HepG2 (cell line): ENCODE data around the gene MIB2. TPM values are rescaled to one million over a fixed set of nuclear protein-coding genes. Genes with fewer than 3 reads are reported as not detected.
A peak's percentile ranks its signal among the peaks of the same experiment; 100 is the strongest.

Source experiments
- ATAC-seq: fragments of 200-7000 bp; cut with Tn5 transposase; 3 replicates; pipeline ENCODE4 v1.9.1; 2020; ENCODE audit warnings: mild to moderate bottlenecking, moderate library complexity
- BruUV-seq: library from RNA; stranded (reverse); fragments of 400-500 nt; replicated peaks from 2 replicates; lab custom pipeline; 2021; lab: Mats Ljungman, UMichigan
- CTCF ChIA-PET: fragments of 300-600 bp; formaldehyde crosslinking; extraction: SDS; loops from one replicate; lab custom pipeline; 2021; ENCODE audit warnings: low total read pairs, inconsistent platforms, low intra/inter-chr PET ratio; lab: Yijun Ruan, JAX
- POLR2A ChIA-PET: fragments of 350-600 bp; sonication (Branson Sonifier 250); formaldehyde crosslinking; loops from one replicate; lab custom pipeline; 2020; ENCODE audit warnings: antibody characterized with exemption, inconsistent platforms; lab: Yijun Ruan, JAX
- DNase-seq: peaks from one replicate; pipeline ENCODE4 v3.0.0-alpha.2; 2015; ENCODE audit warnings: low spot score
- FAIRE-seq: peaks from 3 replicates; lab custom pipeline; 2011; peaks lifted over from hg19 to GRCh38; lab: Jason Lieb, UNC
- H2AFZ ChIP-seq: one replicate; pipeline ENCODE4 v1.6.1; 2011; ENCODE audit warnings: low read length, inconsistent platforms
- H3K27ac ChIP-seq: fragments of 300-600 bp; 3 replicates; pipeline ENCODE4 v1.8.0; 2011; ENCODE audit warnings: mixed run types, mild to moderate bottlenecking, mixed read lengths, low read length, inconsistent platforms; ENCODE audit not compliant: insufficient read depth; ENCODE audit errors: extremely low read length
- H3K27me3 ChIP-seq, 2 experiments: fragments of 200-600 bp in 1 of 2; 2 replicates in 1 of 2; 3 replicates in 1 of 2; pipeline versions ENCODE4 v1.6.0 to v1.8.0; 2011; ENCODE audit warnings: low read length in 2 of 2, mild to moderate bottlenecking in 2 of 2, moderate library complexity in 2 of 2, inconsistent platforms in 1 of 2; ENCODE audit not compliant: insufficient read depth in 2 of 2, control insufficient read depth in 1 of 2
- H3K36me3 ChIP-seq, 2 experiments: fragments of 200-600 bp in 1 of 2; replicated peaks in 1 of 2; 2 replicates in 1 of 2; 3 replicates in 1 of 2; pipeline versions ENCODE4 v1.5.1 to v1.8.0; 2011; ENCODE audit warnings: low read length in 2 of 2, inconsistent platforms in 1 of 2; ENCODE audit not compliant: insufficient read depth in 2 of 2, control insufficient read depth in 1 of 2
- H3K4me1 ChIP-seq: 2 replicates; pipeline ENCODE4 v1.5.1; 2012; ENCODE audit warnings: low read length, inconsistent platforms; ENCODE audit not compliant: insufficient read depth
- H3K4me2 ChIP-seq: 2 replicates; pipeline ENCODE4 v1.6.0; 2011; ENCODE audit warnings: low read depth, low read length, inconsistent platforms
- H3K4me3 ChIP-seq, 3 experiments: fragments of 200-600 bp in 1 of 3; sonication (generic), shearing (Covaris generic) in 1 of 3; replicated peaks in 1 of 3; 2 replicates each; pipeline ENCODE4 v1.5.1; 2011 to 2016; ENCODE audit warnings: low read length in 3 of 3, inconsistent platforms in 2 of 3, low read depth in 2 of 3, mild to moderate bottlenecking in 2 of 3, control low read depth in 1 of 3, mixed read lengths in 1 of 3; ENCODE audit not compliant: insufficient read depth in 1 of 3
- H3K79me2 ChIP-seq: one replicate; pipeline ENCODE4 v1.6.1; 2011; ENCODE audit warnings: low read length, inconsistent platforms; ENCODE audit not compliant: insufficient read depth
- H3K9ac ChIP-seq: 2 replicates; pipeline ENCODE4 v1.6.0; 2011; ENCODE audit warnings: mild to moderate bottlenecking, low read depth, low read length, inconsistent platforms; ENCODE audit not compliant: insufficient read depth
- H3K9me3 ChIP-seq: 2 replicates; pipeline ENCODE4 v1.5.1; 2012; ENCODE audit warnings: mild to moderate bottlenecking, low read length
- H4K20me1 ChIP-seq: 2 replicates; pipeline ENCODE4 v1.6.0; 2011; ENCODE audit warnings: inconsistent platforms, mild to moderate bottlenecking, low read length, moderate library complexity; ENCODE audit not compliant: insufficient read depth
- MAFG ChIP-seq: sonication (generic); formaldehyde crosslinking; IDR thresholded peaks from 2 replicates; pipeline ENCODE4 v1.5.1; 2020; ENCODE audit warnings: mild to moderate bottlenecking, missing genetic modification reagents
- RBM39 ChIP-seq: fragments of 200-400 bp; formaldehyde crosslinking; IDR thresholded peaks from one replicate; pipeline ENCODE4 v1.6.1; 2018; ENCODE audit warnings: antibody characterized with exemption, mild to moderate bottlenecking, low read depth, low read length; ENCODE audit not compliant: poor library complexity, severe bottlenecking
- ZFP36 ChIP-seq: fragments of 150-350 bp; IDR thresholded peaks from 2 replicates; pipeline ENCODE4 v1.6.1; 2018; ENCODE audit warnings: borderline replicate concordance, low read length, low read depth; ENCODE audit not compliant: partially characterized antibody
- ZNF329 ChIP-seq: sonication (generic); formaldehyde crosslinking; IDR thresholded peaks from 2 replicates; pipeline ENCODE4 v1.9.0; 2021; ENCODE audit warnings: low read depth, mild to moderate bottlenecking, missing genetic modification reagents
- ZNF564 ChIP-seq: sonication (generic); formaldehyde crosslinking; IDR thresholded peaks from 2 replicates; pipeline ENCODE4 v1.8.1; 2023; ENCODE audit warnings: mild to moderate bottlenecking, missing genetic modification reagents
- ZNF572 ChIP-seq: sonication (generic); formaldehyde crosslinking; IDR thresholded peaks from 2 replicates; pipeline ENCODE4 v1.5.1; 2020; ENCODE audit warnings: mild to moderate bottlenecking, missing genetic modification reagents
- ZSCAN25 ChIP-seq: sonication (generic); formaldehyde crosslinking; IDR thresholded peaks from 2 replicates; pipeline ENCODE4 v1.8.0; 2022; ENCODE audit warnings: mild to moderate bottlenecking, missing genetic modification reagents
- WGBS: methylation state at CpG from one replicate; pipeline ENCODE4 v1.1.6; 2017; ENCODE audit warnings: low lambda C conversion rate; 5-methylcytosine and 5-hydroxymethylcytosine counted together
- in situ Hi-C: cut with HindIII; loops from 2 replicates; pipeline ENCODE4 v1.10.0; 2017; ENCODE audit warnings: low pct_unique_long_range_greater_than_20kb; ENCODE audit not compliant: extremely low pct_ligation_motif_present
- intact Hi-C: fragments of 100-400 bp; cut with micrococcal nuclease; formaldehyde crosslinking; loops from one replicate; pipeline ENCODE4 v1.10.0; 2022; ENCODE audit not compliant: unreplicated experiment
- polyA plus RNA-seq, 8 experiments: library from polyadenylated mRNA; depleted of rRNA in 3 of 8; stranded (reverse) in 7 of 8; unstranded in 1 of 8; fragments of >200 nt; fragmentation: Illumina TruSeq in 4 of 8; extraction: Trizol in 4 of 8; gene quantifications; 2 replicates each; pipeline versions ENCODE4 v1.2.1 to v1.2.3, GENCODE V29; 2011 to 2016; ENCODE audit warnings: low read depth in 4 of 8, missing spikeins in 1 of 8, mixed read lengths in 1 of 8; ENCODE audit not compliant: insufficient read depth in 1 of 8
- total RNA-seq, 5 experiments: library from RNA; depleted of rRNA; stranded (reverse); fragments of >200 nt; fragmentation: Illumina TruSeq; extraction: Trizol; gene quantifications; 2 replicates each; pipeline ENCODE4 v1.2.3, GENCODE V29; 2016; ENCODE audit warnings: low read depth in 1 of 5

Gene MIB2
- total and polyA plus RNA-seq, 2 of the 13 experiments (the other 11 are each of a cell fraction or from before 2014, with no cell fraction given), result 19.9 to 30.4 TPM

DNA sequence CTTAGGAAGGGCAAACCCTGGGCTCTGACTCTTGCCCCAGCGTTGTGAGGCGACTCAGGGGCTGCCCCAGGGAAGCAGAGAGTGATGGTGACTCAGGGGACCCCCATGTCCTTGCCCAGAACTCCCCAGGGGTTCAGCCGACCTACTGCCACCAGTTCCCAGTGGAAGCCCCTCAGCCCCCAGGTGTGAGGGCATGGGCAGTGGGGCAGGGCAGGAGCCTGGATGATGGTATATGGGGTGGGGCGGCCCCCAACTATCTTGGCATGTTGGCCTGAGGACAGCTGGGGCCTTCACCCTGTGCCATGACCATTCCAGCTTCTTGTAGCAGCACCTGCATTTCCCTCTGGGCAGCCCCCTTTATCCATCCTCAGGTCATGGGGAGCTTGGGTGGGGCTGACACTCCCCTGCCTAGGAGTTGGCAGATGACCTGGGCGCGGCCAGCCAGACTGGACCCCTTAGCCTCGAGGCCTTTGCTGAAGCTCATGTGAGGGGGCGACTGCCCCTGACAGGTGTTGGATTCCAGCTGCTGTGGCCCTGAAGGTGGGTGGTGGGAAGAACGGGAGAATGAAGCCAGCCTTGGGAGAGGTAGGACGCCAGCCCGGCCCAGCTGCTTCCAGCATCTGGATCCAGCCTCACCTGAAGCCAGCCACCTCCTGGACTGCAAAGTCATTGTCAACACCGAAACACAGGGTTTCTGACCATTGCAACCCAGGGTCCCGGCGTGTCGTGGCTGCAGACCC is 13.6 kb upstream of the MIB2 start (continued):
- TF ChIP-seq RBM39 (peak; percentile 12), ZFP36 (no peak), ZNF329 (CRISPR knock-in tag) (peak; percentile 99), MAFG (CRISPR knock-in tag) (no peak), ZNF572 (CRISPR knock-in tag) (0 out of 2 replicates have a peak, but pooled peaks have one; percentile 2)

DNA sequence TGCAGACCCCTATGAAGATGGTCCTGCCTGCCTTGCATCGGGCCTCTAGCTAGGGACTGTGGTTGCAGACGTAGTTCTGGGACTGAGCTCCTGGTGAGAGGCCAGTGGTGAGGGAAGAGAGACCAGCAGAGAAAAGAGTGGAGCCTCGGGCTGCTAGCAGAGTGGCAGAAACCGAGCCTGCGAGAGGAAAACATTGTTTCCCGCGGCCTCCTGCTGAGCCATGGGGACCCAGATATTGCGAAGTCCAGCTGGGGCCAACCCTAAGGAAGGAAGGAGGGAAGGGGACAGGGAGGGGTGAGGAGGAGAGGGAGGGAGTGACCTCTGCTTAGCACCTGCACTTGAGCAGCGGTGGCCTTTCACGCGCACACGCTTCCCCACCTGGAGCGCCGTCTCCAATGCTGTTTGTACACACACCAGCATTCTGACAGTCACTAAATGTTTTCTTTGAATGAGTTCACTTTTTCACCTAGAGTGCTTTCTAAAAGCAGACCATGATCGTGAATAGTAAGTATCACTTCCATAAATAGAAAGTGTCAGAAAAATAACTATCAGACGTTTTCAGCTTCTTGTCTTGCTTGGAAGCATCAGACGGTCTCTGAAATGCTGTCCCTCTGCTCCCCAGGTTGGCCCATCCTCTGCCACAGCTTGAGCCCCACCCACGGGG is 12.9 kb upstream of the MIB2 start:
- ATAC-seq, result peak; percentile 3; the same call in 2 of the 3 replicates
- POLR2A ChIA-PET, result interaction anchor here (1.1 kb wide), 1 partner anchor 11 kb away, joined by 3 read pairs; no protein-coding TSS in a partner anchor
- WGBS, result 24% methylated on average over 18 of the region's 18 CpGs

More for the DNA sequence above, 12.9 kb upstream of the MIB2 start:
- TF ChIP-seq ZNF564 (CRISPR knock-in tag) (no peak), ZSCAN25 (CRISPR knock-in tag) (0 out of 2 replicates have a peak, but pooled peaks have one; percentile 54)
- Histone ChIP-seq H3K27me3 (peaks cover 1 to 9% of the 10 kb centered on the region in 2 experiments; a peak in 2 of 5 replicates), H3K9me3 (no peaks in the 10 kb centered on the region), H3K79me2 (no peaks in the 10 kb centered on the region), H3K4me3 (peak overlapping the region in 1 of 3 experiments; percentile 10; a peak in 1 of 6 replicates), H3K9ac (no peak overlapping the region), H3K27ac (no peak overlapping the region), H3K4me2 (peak overlapping the region; percentile 36; the same call in 1 of the 2 replicates), H3K4me1 (peaks cover 47% of the 10 kb centered on the region), H4K20me1 (no peaks in the 10 kb centered on the region), H3K36me3 (no peaks in the 10 kb centered on the region), H2AFZ (no peak overlapping the region)
- CTCF ChIA-PET, result no interaction called here
- intact Hi-C loops (no loop called here), in situ Hi-C loops (no loop called here)
- FAIRE-seq, result no peak
- no TSS peak for BruUV-seq
- no peak for DNase-seq
